ENCODE results near the gene GTPBP2. TPM values are rescaled to one million over a fixed set of nuclear protein-coding genes. Genes with fewer than 3 reads are reported as not detected.

GTPBP2 gene
- total RNA-seq, 2 experiments from 2014 or later = 46.2 to 55.3 TPM

DNA sequence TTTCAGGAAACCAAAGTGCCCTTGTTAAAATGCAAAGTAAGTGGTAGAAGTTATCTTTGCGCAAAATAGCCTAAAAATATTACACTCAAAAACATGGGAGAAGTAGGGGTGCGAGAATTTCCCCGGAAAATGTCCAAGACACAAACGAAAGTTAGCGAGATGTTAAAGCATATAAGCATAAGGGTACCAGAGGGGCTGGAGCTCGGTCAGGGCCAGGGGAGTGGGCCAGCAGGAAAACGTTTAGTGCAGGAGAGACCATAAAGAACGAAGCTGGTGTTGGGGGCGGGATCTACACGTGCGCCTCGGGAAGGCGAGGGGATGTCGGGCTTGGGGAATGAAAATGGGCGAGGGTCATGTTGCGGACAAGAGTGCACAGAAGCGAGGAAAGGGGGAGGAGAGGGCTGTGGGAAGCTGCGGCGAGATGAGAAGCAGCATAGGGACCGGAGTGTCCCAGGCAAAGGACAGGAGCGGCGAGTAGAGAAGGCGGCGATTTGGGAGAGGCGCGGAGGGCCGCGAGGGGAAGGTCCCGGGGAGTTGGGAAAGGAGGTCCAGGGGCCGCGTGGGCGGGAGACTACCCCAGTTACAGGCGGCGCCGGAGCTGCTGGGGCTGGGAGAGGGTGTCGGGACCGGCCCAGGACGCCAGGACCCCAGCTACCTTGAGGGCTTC lies 53.8 kb downstream of the GTPBP2 start:
- TF ChIP-seq, protein P1, sequence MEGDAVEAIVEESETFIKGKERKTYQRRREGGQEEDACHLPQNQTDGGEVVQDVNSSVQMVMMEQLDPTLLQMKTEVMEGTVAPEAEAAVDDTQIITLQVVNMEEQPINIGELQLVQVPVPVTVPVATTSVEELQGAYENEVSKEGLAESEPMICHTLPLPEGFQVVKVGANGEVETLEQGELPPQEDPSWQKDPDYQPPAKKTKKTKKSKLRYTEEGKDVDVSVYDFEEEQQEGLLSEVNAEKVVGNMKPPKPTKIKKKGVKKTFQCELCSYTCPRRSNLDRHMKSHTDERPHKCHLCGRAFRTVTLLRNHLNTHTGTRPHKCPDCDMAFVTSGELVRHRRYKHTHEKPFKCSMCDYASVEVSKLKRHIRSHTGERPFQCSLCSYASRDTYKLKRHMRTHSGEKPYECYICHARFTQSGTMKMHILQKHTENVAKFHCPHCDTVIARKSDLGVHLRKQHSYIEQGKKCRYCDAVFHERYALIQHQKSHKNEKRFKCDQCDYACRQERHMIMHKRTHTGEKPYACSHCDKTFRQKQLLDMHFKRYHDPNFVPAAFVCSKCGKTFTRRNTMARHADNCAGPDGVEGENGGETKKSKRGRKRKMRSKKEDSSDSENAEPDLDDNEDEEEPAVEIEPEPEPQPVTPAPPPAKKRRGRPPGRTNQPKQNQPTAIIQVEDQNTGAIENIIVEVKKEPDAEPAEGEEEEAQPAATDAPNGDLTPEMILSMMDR (IDR thresholded peaks at IDR 0.05) = no peak
- Mint-ChIP-seq H3K4me1 (ENCODE audit: low read depth) (peaks cover 46% of the 10 kb centered on the region), H3K36me3 (ENCODE audit: low read depth) (peaks cover 42% of the 10 kb centered on the region), H3K9me3 (no peaks in the 10 kb centered on the region), H3K27ac (peak overlapping the region; percentile 84), H3K4me3 (peak overlapping the region; percentile 90), H3K27me3 (no peaks in the 10 kb centered on the region)
- ATAC-seq = no peak
- ChIA-PET CTCF (interaction anchor here (0.8 to 3.7 kb wide), 4 partner anchors 17 to 346 kb away, joined by 3 to 16 read pairs (median 4); partner anchors contain the start of gene DNPH1), POLR2A (interaction anchor here (0.6 to 3.2 kb wide), 16 partner anchors 8 to 149 kb away, joined by 3 to 20 read pairs (median 3); partner anchors contain the start of genes GTPBP2, MAD2L1BP, POLR1C and YIPF3)
- intact Hi-C loops (cut with micrococcal nuclease) = no loop called here
- DNase-seq = peak; percentile 64

DNA sequence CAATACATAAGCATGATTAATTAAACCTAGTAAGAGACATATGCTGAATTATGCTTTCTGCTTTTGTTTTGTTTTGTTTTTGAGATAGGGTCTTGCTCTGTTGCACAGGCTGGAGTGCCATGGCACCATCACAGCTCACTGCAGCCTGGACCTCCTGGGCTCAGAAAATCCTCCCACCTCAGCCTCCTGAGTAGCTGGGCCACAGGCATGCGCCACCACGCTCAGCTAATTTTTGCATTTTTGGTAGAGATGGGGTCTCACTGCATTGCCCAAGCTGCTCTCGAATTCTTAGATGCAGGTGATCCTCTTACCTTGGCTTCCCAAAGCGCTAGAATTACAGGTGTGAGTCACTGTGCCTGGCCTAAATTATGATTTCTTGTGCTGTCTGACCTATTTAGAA lies 57.0 kb downstream of the GTPBP2 start:
- no peaks in the 10 kb centered on the region for H3K27me3 Mint-ChIP-seq
- ChIA-PET CTCF (interaction anchor here (3.2 kb wide), 1 partner anchor 36 kb away, joined by 16 read pairs; no protein-coding TSS in a partner anchor), POLR2A (interaction anchor here (0.6 to 2.3 kb wide), 5 partner anchors 25 to 58 kb away, joined by 3 to 19 read pairs (median 5); partner anchors contain the start of gene GTPBP2)
- H3K4me3 Mint-ChIP-seq = no peak overlapping the region
- H3K27ac Mint-ChIP-seq = peak overlapping the region; percentile 90
- intact Hi-C loops (cut with micrococcal nuclease) = no loop called here
- peaks cover 26% of the 10 kb centered on the region for H3K4me1 Mint-ChIP-seq (ENCODE audit: low read depth)
- peaks cover 47% of the 10 kb centered on the region for H3K36me3 Mint-ChIP-seq (ENCODE audit: low read depth)
- no peaks in the 10 kb centered on the region for H3K9me3 Mint-ChIP-seq
- no peak for DNase-seq
- TF ChIP-seq, protein P1 (IDR thresholded peaks at IDR 0.05) = no peak
- no peak for ATAC-seq

DNA sequence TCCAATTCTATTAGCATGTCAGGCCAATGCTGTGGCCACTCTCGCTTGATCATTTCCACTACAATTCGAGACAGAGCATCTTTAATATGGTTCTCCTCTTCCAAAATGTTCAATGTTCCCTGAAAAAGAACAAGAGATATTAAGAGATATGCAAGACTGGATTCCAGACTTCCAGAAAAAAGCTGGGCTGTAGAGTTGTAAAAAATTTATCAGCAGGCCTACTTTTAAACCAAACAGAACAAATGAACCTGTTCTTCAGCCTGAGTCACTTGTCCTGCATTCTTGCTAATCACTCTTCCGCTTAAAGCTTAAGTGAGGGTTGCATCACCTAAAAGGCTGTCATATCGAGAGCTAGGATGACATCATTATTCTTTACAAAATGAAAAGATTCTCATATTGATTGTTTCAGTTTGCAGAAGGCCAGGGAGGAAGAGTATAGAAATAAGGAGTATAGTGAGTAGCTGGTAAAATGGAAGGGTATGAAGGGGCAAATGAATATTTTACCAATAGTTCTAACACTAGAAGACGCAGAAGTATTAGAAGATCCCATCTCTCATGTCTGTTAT lies 58.1 kb downstream of the GTPBP2 start:
- ChIA-PET POLR2A (interaction anchor here (1.3 to 2.3 kb wide), 6 partner anchors 16 to 59 kb away, joined by 3 to 19 read pairs (median 4); partner anchors contain the start of gene GTPBP2), CTCF (interaction anchor here (0.6 to 3.2 kb wide), 3 partner anchors 15 to 64 kb away, joined by 3 to 16 read pairs (median 3); no protein-coding TSS in a partner anchor)
- Mint-ChIP-seq H3K9me3 (no peaks in the 10 kb centered on the region), H3K4me1 (ENCODE audit: low read depth) (peaks cover 26% of the 10 kb centered on the region), H3K27me3 (no peaks in the 10 kb centered on the region), H3K4me3 (no peak overlapping the region), H3K36me3 (ENCODE audit: low read depth) (peaks cover 50% of the 10 kb centered on the region), H3K27ac (peak overlapping the region; percentile 90)
- TF ChIP-seq, protein P1 (IDR thresholded peaks at IDR 0.05) = no peak
- DNase-seq (peak; percentile 10), ATAC-seq (peak; percentile 45)
- intact Hi-C loops (cut with micrococcal nuclease) = no loop called here

Other genes starting within 250 kb of the GTPBP2 start
- gene ABCC10, start 201.7 kb downstream of the GTPBP2 start, total RNA-seq = 10 to 100 TPM; 27.2 to 27.5 TPM
- 1 to 10 TPM; 1.0 to 1.1 TPM for gene DLK2, start 173.7 kb downstream of the GTPBP2 start, total RNA-seq
- gene TJAP1, start 151.7 kb downstream of the GTPBP2 start, total RNA-seq = 10 to 100 TPM; 30.2 to 32.9 TPM
- gene LRRC73, start 118.9 kb downstream of the GTPBP2 start, total RNA-seq = under 1 TPM; 0.11 to 0.18 TPM
- gene YIPF3, start 112.3 kb downstream of the GTPBP2 start, total RNA-seq = 10 to 100 TPM; 32.6 to 33.9 TPM
- gene POLR1C, start 112.2 kb downstream of the GTPBP2 start, total RNA-seq = 10 to 100 TPM; 43.1 to 50.5 TPM
- 10 to 100 TPM; 92.3 to 92.6 TPM for gene XPO5, start 53.2 kb downstream of the GTPBP2 start, total RNA-seq
- gene POLH, start 53.1 kb downstream of the GTPBP2 start, total RNA-seq = 10 to 100 TPM; 37.9 to 42.1 TPM
- gene MAD2L1BP, start 6.6 kb upstream of the GTPBP2 start, total RNA-seq = 10 to 100 TPM; 29.0 to 31.7 TPM
- gene RSPH9, start 15.8 kb upstream of the GTPBP2 start, total RNA-seq = under 1 TPM in 1 of 2 experiments, not detected in 1; 0.11 TPM
- gene MRPS18A, start 58.5 kb upstream of the GTPBP2 start, total RNA-seq = 10 to 100 TPM; 45.4 to 52.9 TPM
- gene VEGFA, start 140.9 kb upstream of the GTPBP2 start, total RNA-seq = 100 to 1,000 TPM in 1 of 2 experiments, 10 to 100 TPM in 1; 93.7 to 104 TPM

Data from activated CD8-positive, alpha-beta T cell treated with anti-CD3 and anti-CD28 coated beads for 36 hours (primary cell).